Germinal center (tissue), 1 donor: ENCODE measurements around the gene CDK19.
"Not testable (repeated sequence)": the region's sequence is repeated elsewhere in the genome, so short reads cannot be mapped to it uniquely, and the experiment has no call there.

Experiments
- DNase-seq: peaks from one replicate; pipeline ENCODE4 v3.0.0; 2012; ENCODE audit warnings: mixed read lengths, low spot score

Gene CDK19

DNA sequence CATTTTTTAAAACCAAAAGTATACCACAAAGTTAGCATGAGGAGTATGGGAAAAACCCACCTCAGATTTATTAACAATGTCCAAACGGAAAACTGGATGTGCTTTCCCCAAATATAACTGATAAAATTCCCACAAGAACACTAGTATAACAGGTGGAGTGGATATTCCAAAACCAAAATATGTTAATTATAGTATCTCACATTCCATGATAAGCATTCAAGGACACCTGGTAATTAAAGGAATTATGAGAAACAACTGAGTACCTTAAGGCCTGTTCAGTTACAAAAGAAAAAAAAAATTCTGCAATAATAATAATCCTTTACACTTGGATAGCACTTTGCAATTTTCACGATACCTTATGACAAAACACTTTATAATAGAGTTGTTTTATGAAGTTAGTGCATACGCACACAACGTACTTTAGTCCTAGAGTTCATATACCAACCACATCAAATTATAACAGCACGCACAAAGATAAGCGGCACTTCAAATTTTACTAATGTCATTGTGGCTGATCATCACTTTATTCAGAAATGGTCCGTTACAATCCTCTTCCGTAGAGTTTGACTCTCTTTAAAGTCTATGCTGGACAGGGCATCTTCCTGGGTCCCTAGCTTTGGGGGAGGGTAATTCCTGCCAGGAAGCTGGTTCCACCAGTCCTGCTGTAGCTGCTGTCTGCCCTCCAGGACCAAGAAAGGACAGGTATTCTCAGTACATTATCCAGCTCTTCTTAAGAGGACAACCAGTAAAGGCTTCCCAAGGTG is 1.7 kb downstream of the CDK19 start:
- peak; percentile 16 for DNase-seq

DNA sequence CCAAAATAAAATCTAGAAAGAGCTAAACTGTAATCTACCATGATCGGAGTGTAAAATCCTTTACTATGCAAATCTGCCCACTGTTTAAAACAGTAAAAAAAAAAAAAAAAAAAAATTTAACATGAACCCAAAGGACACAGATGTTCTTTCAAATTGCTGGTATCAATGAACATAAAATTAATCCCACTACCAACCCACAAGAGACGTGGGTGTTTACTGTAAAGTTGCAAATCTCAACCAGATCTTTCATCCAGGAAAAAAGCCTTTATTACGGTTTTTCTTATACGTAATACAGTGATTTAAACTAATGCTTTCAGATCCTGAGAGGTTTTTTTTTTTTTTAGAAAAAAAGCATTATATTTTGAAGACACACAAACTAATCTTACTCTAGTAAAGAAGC is 2.5 kb downstream of the CDK19 start:
- DNase-seq = no peak

DNA sequence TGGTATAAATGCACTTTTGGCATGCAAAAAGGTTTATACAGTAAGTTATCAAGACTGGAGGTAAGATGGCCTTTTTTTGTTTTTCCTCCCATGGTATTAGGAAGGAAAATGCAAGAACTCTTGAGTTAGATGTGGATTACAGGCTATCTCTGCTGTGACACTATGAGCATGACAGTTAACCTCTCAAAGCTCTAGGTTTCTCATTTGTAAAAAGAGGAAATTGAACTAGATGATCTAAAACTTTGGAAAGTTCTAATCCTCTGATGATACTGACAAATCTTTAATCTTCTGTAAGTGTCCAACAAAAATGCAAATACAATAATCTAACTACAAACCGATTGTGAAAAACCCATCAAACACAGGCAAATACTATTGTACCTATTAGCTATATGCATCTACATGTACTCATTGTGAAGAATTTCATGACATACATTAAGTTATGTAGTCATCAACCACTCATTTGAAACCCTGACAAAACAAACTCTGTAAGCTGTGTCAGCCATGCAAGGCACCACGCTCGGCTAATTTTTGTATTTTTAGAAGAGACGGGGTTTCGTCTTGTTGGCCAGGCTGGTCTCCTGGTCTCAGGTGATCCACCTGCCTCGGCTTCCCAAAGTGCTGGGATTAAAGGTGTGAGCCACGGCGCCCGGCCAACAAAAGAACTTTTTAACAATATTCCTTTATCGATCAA is 4.2 kb downstream of the CDK19 start:
- peak; percentile 50 for DNase-seq

DNA sequence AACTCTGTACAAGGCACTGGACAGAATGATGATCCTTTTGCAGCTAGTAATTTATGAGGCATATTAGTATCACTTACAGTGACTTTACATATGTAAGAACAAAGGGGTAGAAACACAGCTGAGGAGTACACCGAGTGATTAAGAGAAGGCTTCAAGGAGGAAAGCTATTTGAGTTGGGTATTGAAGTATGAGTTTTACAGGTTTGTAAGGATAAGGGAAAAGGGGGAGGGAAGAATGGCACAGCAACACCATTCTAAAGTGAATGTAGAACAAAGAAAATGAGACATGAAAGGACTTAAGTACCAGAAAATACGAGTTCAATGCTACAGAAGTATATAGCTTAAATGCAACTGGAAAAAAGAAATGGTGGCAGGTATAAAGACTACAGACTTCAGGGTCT is 5.5 kb downstream of the CDK19 start:
- DNase-seq = no peak

DNA sequence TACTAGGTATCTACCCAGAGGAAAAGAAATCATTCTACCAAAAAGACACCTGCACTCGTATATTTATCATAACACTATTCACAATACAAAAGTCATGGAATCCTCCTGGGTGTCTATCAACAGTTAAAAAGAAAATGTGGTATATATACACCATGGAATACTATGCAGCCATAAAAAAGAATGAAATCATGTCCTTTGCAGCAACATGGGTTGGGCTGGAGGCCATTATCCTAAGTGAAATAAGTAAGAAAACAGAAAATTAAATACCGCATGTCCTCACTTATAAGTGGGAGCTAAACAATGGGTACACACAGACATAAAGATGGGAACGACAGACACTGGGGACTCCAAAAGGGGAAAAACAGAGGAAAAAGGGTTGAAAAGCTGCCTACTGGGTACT is 13.1 kb downstream of the CDK19 start:
- DNase-seq = not testable (repeated sequence)

DNA sequence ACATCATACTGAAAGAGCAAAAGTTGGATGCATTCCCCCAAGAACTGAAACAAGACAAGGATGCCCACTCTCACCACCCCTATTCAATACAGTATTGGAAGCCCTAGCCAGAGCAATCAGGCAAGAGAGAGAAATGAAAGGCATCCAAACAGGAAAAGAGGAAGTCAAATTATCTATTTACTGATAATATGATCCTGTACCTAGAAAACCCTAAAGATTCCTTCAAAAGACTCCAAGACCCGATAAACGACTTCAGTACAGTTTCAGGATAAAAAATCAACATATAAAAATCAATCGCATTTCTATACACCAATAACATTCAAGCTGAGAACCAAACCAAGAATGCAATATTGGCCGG is 14.5 kb downstream of the CDK19 start:
- DNase-seq = no peak

DNA sequence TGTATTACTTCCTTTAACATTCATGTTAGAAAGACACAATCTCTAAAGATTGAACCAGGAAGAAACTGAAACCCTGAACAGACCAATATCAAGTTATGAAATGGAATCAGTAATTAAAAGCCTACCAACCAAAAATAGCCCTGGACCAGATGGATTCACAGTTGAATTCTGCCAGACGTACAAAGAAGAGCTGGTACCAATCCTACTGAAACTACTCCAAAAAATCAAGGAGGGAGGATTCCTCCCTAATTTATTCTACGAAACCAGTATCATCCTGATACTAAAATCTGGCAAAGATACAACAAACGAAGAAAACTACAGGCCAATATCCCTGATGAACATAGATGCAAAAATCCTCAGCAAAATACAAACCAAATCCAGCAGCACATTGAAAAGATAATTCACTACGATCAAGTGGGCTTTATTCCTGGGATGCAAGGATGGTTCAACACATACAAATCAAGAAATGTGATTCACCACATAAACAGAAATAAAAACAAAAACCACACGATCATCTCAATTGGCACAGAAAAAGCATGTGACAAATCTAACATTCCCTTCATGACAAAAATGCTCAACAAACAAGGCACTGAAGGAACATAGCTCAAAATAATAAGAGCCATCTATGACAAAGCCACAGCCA is 15.0 kb downstream of the CDK19 start:
- DNase-seq = no peak

DNA sequence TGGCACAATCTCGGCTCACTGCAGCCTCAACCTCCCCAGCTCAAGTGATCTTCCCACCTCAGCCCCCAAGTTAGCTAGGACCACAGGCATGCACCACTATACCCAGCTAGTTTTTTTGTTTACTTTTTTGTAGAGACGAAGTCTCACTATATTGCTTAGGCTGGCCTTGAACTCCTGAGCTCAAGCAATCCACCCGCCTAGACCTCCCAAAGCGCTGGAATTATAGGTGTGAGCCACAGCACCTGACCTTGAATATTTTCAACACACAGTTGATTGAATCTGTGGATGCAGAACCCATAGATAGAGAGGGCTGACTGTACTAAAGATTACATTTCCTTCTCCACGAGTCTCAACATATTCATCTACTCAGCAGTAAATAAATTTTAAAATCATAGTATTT is 15.6 kb downstream of the CDK19 start:
- DNase-seq = no peak

DNA sequence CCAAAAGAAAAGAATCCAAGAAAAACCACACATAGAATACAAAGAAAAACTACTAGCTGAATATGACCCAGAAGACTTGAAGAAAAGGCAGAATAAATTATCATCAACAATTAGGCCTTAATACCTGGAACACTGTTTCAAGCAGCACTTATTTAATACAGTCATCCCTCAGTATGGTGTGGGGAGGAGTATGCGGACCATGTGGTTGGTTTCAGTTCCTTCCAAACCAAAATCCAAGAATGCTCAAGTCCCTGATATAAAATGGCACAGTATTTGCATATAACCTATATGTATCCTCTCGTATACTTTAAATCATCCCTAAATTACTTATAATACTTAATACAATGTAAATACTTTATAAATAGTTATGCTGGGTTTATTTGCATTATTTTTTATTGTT is 16.1 kb downstream of the CDK19 start:
- DNase-seq = peak; percentile 39

DNA sequence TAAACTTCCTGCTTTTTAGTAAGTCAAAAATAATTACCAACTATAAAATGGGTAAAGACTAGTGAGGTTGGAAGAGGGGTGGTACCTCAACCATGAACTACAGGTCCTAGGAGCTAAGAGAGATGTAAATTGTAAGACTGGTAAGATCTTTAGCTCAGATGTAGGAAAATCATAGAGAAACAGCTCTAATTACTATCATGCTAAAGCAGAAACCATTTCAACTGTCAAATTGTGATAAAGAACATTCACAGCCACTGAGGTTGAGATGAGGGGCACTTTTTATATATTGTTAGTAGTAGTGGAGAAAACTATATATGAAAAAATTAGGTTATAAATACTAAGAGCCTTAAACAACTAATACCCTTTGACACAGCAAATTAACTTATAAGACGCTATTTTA is 20.0 kb downstream of the CDK19 start:
- DNase-seq = no peak

DNA sequence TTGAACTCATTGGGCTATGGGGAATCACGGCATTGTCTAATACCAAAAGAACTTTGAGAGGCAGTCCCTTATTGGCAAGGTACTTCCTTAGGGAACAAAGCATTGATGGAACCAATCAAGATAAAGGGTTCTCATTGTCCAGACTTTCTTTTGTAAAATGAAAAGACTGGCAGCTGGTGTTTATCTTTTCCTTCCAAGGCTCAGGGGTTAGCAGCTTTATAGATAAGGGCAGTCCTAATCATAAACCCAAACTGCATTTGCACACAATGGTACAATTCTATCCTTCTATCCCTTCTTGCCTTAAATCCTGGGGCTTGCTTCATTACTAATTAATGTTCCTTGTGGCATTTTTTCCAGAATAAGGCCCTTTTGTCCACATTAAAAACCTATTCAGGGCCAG is 28.6 kb downstream of the CDK19 start:
- no peak for DNase-seq

DNA sequence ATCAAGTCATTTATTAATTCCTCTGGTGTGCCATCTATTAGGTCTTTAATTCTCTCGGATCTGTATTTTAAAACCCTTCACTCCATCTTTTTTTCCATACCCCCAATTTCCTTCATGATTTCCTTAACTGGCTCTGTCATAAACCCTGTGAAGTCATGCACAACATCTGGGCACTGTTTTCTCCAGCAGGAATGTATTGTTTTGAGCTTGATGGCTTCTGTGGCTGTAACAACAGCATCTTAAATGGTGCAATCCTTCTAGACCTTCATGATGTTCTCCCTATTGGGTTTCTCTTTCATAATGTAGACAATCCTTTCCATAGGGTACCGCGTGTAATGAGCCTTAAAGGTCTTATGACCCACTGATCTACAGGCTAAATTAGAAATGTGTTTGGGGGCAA is 29.0 kb downstream of the CDK19 start:
- no peak for DNase-seq

DNA sequence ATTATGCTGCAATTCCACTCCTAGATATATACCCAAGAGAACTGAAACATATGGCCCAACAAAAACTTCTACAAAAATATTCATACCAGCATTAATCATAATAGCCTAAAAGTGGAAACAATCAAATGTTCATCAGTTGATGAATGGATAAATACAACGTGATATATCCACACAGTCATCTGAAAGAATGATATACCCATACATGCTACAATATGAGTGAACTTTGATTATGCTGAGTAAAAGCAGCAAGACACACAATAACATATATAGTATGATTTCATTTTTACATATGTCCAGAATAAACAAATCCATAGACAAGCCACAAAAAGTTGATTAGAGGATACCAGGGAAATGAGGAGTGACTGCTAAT is 30.7 kb downstream of the CDK19 start:
- no peak for DNase-seq

DNA sequence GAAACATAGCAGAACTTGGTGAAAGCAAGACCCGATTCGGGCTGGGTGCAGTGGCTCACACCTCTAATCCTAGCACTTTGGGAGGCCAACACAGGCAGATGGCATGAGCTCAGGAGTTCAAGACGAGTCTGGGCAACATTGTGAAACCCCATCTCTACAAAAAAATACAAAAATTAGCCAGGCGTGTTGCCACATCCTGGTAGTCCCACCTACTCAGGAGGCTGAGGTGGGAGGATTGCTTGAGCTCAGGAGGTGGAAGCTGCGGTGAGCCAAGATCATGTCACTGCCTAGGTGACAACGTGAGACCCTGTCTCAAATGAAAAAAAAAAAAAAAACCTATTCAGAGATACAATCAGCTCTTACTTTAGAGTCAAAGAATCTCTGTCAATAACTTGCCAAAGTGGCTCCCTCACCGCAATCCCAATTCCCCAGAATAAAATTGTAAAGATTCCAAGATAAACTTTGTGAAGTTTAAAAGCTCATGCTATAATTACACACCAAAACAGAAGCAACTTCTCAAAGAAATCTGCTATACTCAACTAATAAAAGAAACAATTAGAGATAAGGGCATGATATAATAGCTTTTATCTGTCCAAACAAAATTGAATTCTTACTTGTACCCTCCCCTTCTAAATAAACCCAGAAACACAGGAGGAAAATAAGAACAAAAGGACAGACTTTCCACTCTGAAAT is 33.6 kb downstream of the CDK19 start:
- DNase-seq = no peak

DNA sequence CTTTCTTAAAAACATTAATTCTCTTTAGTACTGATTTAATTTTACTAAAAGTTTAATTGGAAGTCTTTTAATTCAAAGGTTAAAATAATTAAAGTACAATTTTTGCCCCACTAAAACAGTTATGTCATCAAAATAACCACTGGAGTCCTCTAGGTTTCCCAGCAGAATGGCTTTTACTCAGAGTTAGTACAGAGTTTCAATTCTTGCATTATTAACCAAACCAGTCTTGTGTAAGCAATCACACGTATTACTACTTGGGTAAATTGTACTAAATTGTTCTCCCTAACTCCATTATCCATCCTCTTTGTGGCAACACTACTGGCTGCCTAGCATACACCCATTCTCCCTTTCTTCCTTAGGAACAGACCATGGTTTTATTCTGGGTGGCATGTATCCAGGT is 36.9 kb downstream of the CDK19 start:
- DNase-seq = no peak

DNA sequence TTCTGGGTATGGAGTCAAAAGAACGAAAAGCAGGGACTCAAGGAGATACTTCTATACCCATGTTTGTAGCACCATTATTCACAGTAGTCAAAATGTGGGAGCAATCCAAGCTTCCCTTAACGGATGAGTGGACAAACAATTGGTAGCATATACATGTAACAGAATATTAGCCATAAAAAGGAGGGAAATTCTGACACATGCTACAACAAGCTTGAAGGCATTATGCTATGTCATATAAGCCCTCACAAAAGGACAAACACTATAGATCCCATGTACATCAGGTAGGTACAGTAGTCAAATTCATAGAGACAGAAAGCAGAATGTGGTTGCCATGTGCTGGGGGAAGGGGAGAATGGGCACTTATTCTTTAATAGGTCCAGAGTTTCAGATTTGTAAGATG is 37.6 kb downstream of the CDK19 start:
- DNase-seq = no peak

DNA sequence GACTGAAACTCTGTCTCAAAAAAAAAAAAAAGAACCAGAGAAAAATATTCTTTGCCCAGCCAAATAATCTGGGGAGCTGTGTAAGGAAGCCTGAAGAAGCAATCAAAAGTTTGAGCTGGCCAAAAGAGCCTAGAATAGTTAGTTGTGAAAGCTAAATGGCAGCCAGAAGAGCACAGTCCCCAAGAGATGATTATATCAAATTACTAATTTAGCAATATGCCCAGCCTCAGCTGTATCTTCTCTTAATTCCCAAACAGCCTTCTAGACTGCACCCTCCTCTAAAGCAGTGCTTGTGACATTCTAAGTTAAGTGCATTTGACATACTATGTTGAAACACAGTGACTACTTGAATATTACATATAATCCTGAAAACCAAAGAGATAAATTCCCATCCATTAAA is 38.9 kb downstream of the CDK19 start:
- DNase-seq = no peak

DNA sequence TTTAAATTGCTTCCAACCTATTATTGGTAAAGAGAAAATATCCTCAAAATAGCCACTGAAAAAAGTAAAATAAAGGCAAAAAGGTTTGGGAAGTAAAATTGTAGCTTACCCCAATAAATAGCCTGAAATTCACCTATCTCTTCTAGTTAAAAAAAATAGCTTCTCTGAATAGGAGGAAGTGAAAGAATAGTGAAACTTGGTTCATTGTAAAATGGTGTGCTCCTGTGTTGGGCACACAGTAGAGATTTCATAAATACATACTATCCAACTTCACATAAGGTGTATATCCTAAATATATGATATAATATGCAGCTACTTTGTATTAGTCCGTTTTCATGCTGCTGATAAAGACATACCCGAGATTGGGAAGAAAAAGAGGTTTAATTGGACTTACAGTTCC is 45.3 kb downstream of the CDK19 start:
- peak; percentile 5 for DNase-seq

DNA sequence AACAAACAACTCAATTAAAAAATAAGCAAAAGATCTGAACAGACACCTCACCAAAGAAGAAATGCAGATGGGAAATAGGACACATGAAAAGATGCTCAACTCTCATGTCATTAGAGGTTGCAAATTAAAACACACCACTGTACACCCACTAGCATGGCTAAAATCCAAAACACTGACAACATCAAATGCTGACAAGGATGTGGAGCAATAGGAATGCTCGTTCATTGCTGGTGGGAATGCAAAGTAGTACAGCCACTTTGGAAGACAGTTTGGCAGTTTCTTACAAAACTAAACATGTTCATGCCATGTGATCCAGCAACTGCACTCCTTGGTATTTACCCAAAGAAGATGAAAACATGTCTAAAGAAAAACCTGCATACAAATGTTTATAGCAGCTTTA is 47.2 kb downstream of the CDK19 start:
- DNase-seq = no peak

DNA sequence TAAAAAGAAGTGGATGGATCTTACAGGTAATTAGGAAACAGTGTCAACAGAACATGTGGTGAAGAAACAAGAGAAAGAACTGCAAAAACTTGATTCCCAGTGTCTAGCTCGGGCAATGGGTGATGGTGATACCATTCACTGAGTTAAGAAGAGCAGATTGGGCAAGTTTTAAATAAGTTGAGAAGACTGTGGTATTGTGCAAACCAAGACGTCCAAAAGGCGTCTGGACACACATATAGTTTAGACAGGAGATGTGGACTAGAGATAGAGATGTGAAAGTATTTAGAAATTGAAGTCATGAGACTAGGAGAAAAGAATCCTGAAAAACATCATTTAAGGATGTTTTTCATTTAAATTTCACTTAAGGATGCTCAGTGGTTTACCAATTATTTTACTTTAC is 53.9 kb downstream of the CDK19 start:
- no peak for DNase-seq

DNA sequence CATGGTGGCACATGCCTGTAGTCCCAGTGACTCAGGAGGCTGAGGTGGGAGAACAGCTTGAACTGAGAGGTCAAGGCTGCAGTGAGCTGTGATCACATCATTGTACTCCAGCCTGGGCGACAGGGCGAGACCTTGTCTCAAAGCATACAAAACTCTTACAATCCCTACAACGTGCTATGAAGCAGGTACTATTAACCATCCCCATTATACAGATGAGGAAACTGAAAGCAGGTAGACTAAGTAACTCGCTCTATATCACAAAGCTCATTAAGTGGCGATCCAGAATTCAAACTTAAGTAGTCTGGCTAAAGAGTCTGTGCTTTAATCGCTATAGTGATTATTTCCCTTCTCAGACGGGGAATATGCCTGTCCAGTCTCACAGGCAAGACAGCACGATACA is 54.7 kb downstream of the CDK19 start:
- DNase-seq = no peak

DNA sequence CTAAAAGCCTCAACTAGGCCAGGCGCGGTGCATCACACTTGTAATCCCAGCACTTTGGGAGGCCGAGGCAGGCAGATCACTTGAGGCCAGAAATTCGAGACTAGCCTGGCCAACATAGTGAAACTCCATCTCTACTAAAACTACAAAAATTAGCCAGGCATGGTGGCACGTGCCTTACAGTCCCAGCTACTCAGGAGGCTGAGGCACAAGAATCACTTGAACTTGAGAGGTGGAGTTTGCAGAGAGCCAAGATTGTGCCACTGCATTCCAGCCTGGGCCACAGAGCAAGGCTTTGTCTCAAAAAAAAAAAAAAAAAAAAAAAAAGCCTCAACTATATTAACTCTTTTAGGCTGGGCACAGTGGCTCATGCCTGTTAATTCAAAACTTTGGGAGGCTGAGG is 55.2 kb downstream of the CDK19 start:
- not testable (repeated sequence) for DNase-seq

DNA sequence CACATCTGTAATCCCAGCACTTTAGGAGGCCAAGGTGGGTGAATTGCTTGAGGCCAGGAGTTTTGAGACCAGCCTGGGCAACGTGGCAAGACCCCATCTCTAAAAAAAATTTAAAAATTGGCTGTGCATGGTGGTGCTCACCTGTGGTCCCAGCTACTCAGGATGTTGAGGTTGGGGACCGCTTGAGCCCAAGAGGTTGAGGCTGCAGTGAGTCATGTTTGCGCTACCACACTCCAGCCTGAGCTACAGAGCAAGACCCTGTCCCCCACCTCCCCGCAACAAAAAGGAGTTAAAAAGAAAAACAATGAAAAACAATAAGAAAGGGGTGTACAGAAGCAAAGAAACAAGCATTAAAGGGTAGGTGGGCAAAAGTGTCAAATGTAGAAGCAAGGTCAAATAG is 57.3 kb downstream of the CDK19 start:
- no peak for DNase-seq
